ENCODE measurements around the gene SPAG5. TPM values are rescaled to one million over a fixed set of nuclear protein-coding genes. Genes with fewer than 3 reads are reported as not detected.

Gene SPAG5
- total and polyA plus RNA-seq, 9 of the 15 experiments (the other 6 are each of a cell fraction or from before 2014, with no cell fraction given), result 94.4 to 286 (median 151) TPM

- TF ChIP-seq PREB (CRISPR knock-in tag; IDR thresholded peaks at IDR 0.05) (no peak), CBX3 (IDR thresholded peaks at IDR 0.05; ENCODE audit: borderline replicate concordance in 1 of 2, low read length in 2 of 2) (no peak), GTF2A2 (tag; IDR thresholded peaks at IDR 0.05) (no peak), E2F1 (CRISPR knock-in tag; IDR thresholded peaks at IDR 0.05) (no peak; the same call in 1 of the 2 replicates), NELFE (IDR thresholded peaks at IDR 0.05; ENCODE audit: insufficient read depth, insufficient read length) (no peak), IRF1 (CRISPR knock-in tag; IDR thresholded peaks at IDR 0.05; ENCODE audit: borderline replicate concordance) (no peak), ARID3B (CRISPR knock-in tag; IDR thresholded peaks at IDR 0.05; ENCODE audit: borderline replicate concordance) (no peak), SRSF9 (IDR thresholded peaks at IDR 0.05; ENCODE audit: borderline replicate concordance, low read depth, low read length) (no peak), FUS (optimal IDR thresholded peaks at IDR 0.05; ENCODE audit: low read depth, low read length) (peak; percentile 92), SNAPC5 (CRISPR knock-in tag; IDR thresholded peaks at IDR 0.05) (no peak)
These were observed 46.2 kb upstream of the SPAG5 start, which contains the start of gene BLTP2 (continued) for GRCh38 chr17:28644787-28645575.

All from K562 (cell line).